HepG2 (cell line): Measurements from ENCODE around the gene SPAG5. TPM values are rescaled to one million over a fixed set of nuclear protein-coding genes. Genes with fewer than 3 reads are reported as not detected.

Source experiments
- ATAC-seq: fragments of 200-7000 bp; cut with Tn5 transposase; 3 replicates; pipeline ENCODE4 v1.9.1; 2020; ENCODE audit warnings: mild to moderate bottlenecking, moderate library complexity
- BruUV-seq: library from RNA; stranded (reverse); fragments of 400-500 nt; replicated peaks from 2 replicates; lab custom pipeline; 2021; lab: Mats Ljungman, UMichigan
- CTCF ChIA-PET: fragments of 300-600 bp; formaldehyde crosslinking; extraction: SDS; loops from one replicate; lab custom pipeline; 2021; ENCODE audit warnings: low total read pairs, inconsistent platforms, low intra/inter-chr PET ratio; lab: Yijun Ruan, JAX
- POLR2A ChIA-PET: fragments of 350-600 bp; sonication (Branson Sonifier 250); formaldehyde crosslinking; loops from one replicate; lab custom pipeline; 2020; ENCODE audit warnings: antibody characterized with exemption, inconsistent platforms; lab: Yijun Ruan, JAX
- DNase-seq: peaks from one replicate; pipeline ENCODE4 v3.0.0-alpha.2; 2015; ENCODE audit warnings: low spot score
- FAIRE-seq: peaks from 3 replicates; lab custom pipeline; 2011; peaks lifted over from hg19 to GRCh38; lab: Jason Lieb, UNC
- H2AFZ ChIP-seq: one replicate; pipeline ENCODE4 v1.6.1; 2011; ENCODE audit warnings: low read length, inconsistent platforms
- H3K27ac ChIP-seq: fragments of 300-600 bp; 3 replicates; pipeline ENCODE4 v1.8.0; 2011; ENCODE audit warnings: mixed run types, mild to moderate bottlenecking, mixed read lengths, low read length, inconsistent platforms; ENCODE audit not compliant: insufficient read depth; ENCODE audit errors: extremely low read length
- H3K27me3 ChIP-seq, 2 experiments: fragments of 200-600 bp in 1 of 2; 2 replicates in 1 of 2; 3 replicates in 1 of 2; pipeline versions ENCODE4 v1.6.0 to v1.8.0; 2011; ENCODE audit warnings: low read length in 2 of 2, mild to moderate bottlenecking in 2 of 2, moderate library complexity in 2 of 2, inconsistent platforms in 1 of 2; ENCODE audit not compliant: insufficient read depth in 2 of 2, control insufficient read depth in 1 of 2
- H3K36me3 ChIP-seq, 2 experiments: fragments of 200-600 bp in 1 of 2; replicated peaks in 1 of 2; 2 replicates in 1 of 2; 3 replicates in 1 of 2; pipeline versions ENCODE4 v1.5.1 to v1.8.0; 2011; ENCODE audit warnings: low read length in 2 of 2, inconsistent platforms in 1 of 2; ENCODE audit not compliant: insufficient read depth in 2 of 2, control insufficient read depth in 1 of 2
- H3K4me1 ChIP-seq: 2 replicates; pipeline ENCODE4 v1.5.1; 2012; ENCODE audit warnings: low read length, inconsistent platforms; ENCODE audit not compliant: insufficient read depth
- H3K4me2 ChIP-seq: 2 replicates; pipeline ENCODE4 v1.6.0; 2011; ENCODE audit warnings: low read depth, low read length, inconsistent platforms
- H3K4me3 ChIP-seq, 3 experiments: fragments of 200-600 bp in 1 of 3; sonication (generic), shearing (Covaris generic) in 1 of 3; replicated peaks in 1 of 3; 2 replicates each; pipeline ENCODE4 v1.5.1; 2011 to 2016; ENCODE audit warnings: low read length in 3 of 3, inconsistent platforms in 2 of 3, low read depth in 2 of 3, mild to moderate bottlenecking in 2 of 3, control low read depth in 1 of 3, mixed read lengths in 1 of 3; ENCODE audit not compliant: insufficient read depth in 1 of 3
- H3K79me2 ChIP-seq: one replicate; pipeline ENCODE4 v1.6.1; 2011; ENCODE audit warnings: low read length, inconsistent platforms; ENCODE audit not compliant: insufficient read depth
- H3K9ac ChIP-seq: 2 replicates; pipeline ENCODE4 v1.6.0; 2011; ENCODE audit warnings: mild to moderate bottlenecking, low read depth, low read length, inconsistent platforms; ENCODE audit not compliant: insufficient read depth
- H3K9me3 ChIP-seq: 2 replicates; pipeline ENCODE4 v1.5.1; 2012; ENCODE audit warnings: mild to moderate bottlenecking, low read length
- H4K20me1 ChIP-seq: 2 replicates; pipeline ENCODE4 v1.6.0; 2011; ENCODE audit warnings: inconsistent platforms, mild to moderate bottlenecking, low read length, moderate library complexity; ENCODE audit not compliant: insufficient read depth
- GATAD1 ChIP-seq: IDR thresholded peaks from 2 replicates; pipeline ENCODE4 v1.6.1; 2016; ENCODE audit warnings: missing genetic modification reagents, missing compliant biosample characterization
- HCFC1 ChIP-seq: fragments of 150-350 bp; IDR thresholded peaks from 2 replicates; pipeline ENCODE4 v1.6.1; 2014; ENCODE audit warnings: low read depth, low read length
- HOXA7 ChIP-seq: sonication (generic); formaldehyde crosslinking; IDR thresholded peaks from 2 replicates; pipeline ENCODE4 v1.8.1; 2022; ENCODE audit warnings: mild to moderate bottlenecking, missing genetic modification reagents, moderate library complexity
- MAFF ChIP-seq: IDR thresholded peaks from 2 replicates; pipeline ENCODE4 v1.6.1; 2011; ENCODE audit warnings: low read depth, low read length, improper control_type of control experiment
- NFKB2 ChIP-seq: sonication (generic); formaldehyde crosslinking; IDR thresholded peaks from 2 replicates; pipeline ENCODE4 v1.4.0; 2020; ENCODE audit warnings: missing genetic modification reagents, borderline replicate concordance
- ZBTB8A ChIP-seq: sonication (generic); formaldehyde crosslinking; IDR thresholded peaks from 2 replicates; pipeline ENCODE4 v1.4.0; 2020; ENCODE audit warnings: mild to moderate bottlenecking, low read depth, missing genetic modification reagents, borderline replicate concordance
- ZFP90 ChIP-seq: sonication (generic); formaldehyde crosslinking; IDR thresholded peaks from 2 replicates; pipeline ENCODE4 v1.8.0; 2022; ENCODE audit warnings: missing genetic modification reagents, mild to moderate bottlenecking, inconsistent platforms, borderline replicate concordance
- ZNF616 ChIP-seq: sonication (generic); formaldehyde crosslinking; IDR thresholded peaks from 2 replicates; pipeline ENCODE4 v1.5.0; 2020; ENCODE audit warnings: low read depth, mild to moderate bottlenecking, missing genetic modification reagents
- ZNF629 ChIP-seq: sonication (generic); formaldehyde crosslinking; conservative IDR thresholded peaks from 2 replicates; pipeline ENCODE4 v1.5.0; 2020; ENCODE audit warnings: missing genetic modification reagents
- ZNF768 ChIP-seq: sonication (generic); formaldehyde crosslinking; IDR thresholded peaks from 2 replicates; pipeline ENCODE4 v1.4.0; 2020; ENCODE audit warnings: missing genetic modification reagents
- ZNF773 ChIP-seq: sonication (generic); formaldehyde crosslinking; IDR thresholded peaks from 2 replicates; pipeline ENCODE4 v1.4.0; 2020; ENCODE audit warnings: missing genetic modification reagents, borderline replicate concordance
- ZNF883 ChIP-seq: sonication (generic); formaldehyde crosslinking; IDR thresholded peaks from 2 replicates; pipeline ENCODE4 v1.5.1; 2020; ENCODE audit warnings: mild to moderate bottlenecking, missing genetic modification reagents; ENCODE audit errors: not compliant biosample characterization
- ZSCAN20 ChIP-seq: sonication (generic); formaldehyde crosslinking; IDR thresholded peaks from 2 replicates; pipeline ENCODE4 v1.4.0; 2020; ENCODE audit warnings: missing genetic modification reagents, mild to moderate bottlenecking, borderline replicate concordance
- ZZZ3 ChIP-seq: sonication (generic); formaldehyde crosslinking; IDR thresholded peaks from 2 replicates; pipeline ENCODE4 v1.4.0; 2020; ENCODE audit warnings: missing genetic modification reagents, mild to moderate bottlenecking, borderline replicate concordance
- WGBS: methylation state at CpG from one replicate; pipeline ENCODE4 v1.1.6; 2017; ENCODE audit warnings: low lambda C conversion rate; 5-methylcytosine and 5-hydroxymethylcytosine counted together
- in situ Hi-C: cut with HindIII; loops from 2 replicates; pipeline ENCODE4 v1.10.0; 2017; ENCODE audit warnings: low pct_unique_long_range_greater_than_20kb; ENCODE audit not compliant: extremely low pct_ligation_motif_present
- intact Hi-C: fragments of 100-400 bp; cut with micrococcal nuclease; formaldehyde crosslinking; loops from one replicate; pipeline ENCODE4 v1.10.0; 2022; ENCODE audit not compliant: unreplicated experiment
- polyA plus RNA-seq, 8 experiments: library from polyadenylated mRNA; depleted of rRNA in 3 of 8; stranded (reverse) in 7 of 8; unstranded in 1 of 8; fragments of >200 nt; fragmentation: Illumina TruSeq in 4 of 8; extraction: Trizol in 4 of 8; gene quantifications; 2 replicates each; pipeline versions ENCODE4 v1.2.1 to v1.2.3, GENCODE V29; 2011 to 2016; ENCODE audit warnings: low read depth in 4 of 8, missing spikeins in 1 of 8, mixed read lengths in 1 of 8; ENCODE audit not compliant: insufficient read depth in 1 of 8
- total RNA-seq, 5 experiments: library from RNA; depleted of rRNA; stranded (reverse); fragments of >200 nt; fragmentation: Illumina TruSeq; extraction: Trizol; gene quantifications; 2 replicates each; pipeline ENCODE4 v1.2.3, GENCODE V29; 2016; ENCODE audit warnings: low read depth in 1 of 5
- TF ChIP-seq, protein P1 (sequence below): conservative IDR thresholded peaks from 2 replicates; pipeline ENCODE4 v1.6.1; 2018; ENCODE audit warnings: missing genetic modification reagents
- TF ChIP-seq, protein P2 (sequence below): sonication (generic); formaldehyde crosslinking; IDR thresholded peaks from 2 replicates; pipeline ENCODE4 v1.5.0; 2020; ENCODE audit warnings: mild to moderate bottlenecking, missing genetic modification reagents
- TF ChIP-seq, protein P3 (sequence below): sonication (generic); formaldehyde crosslinking; IDR thresholded peaks from 2 replicates; pipeline ENCODE4 v1.5.0; 2020; ENCODE audit warnings: mild to moderate bottlenecking, missing genetic modification reagents

The SPAG5 gene
- total and polyA plus RNA-seq, 2 of the 13 experiments (the other 11 are each of a cell fraction or from before 2014, with no cell fraction given), result 41.4 to 98.0 TPM

DNA sequence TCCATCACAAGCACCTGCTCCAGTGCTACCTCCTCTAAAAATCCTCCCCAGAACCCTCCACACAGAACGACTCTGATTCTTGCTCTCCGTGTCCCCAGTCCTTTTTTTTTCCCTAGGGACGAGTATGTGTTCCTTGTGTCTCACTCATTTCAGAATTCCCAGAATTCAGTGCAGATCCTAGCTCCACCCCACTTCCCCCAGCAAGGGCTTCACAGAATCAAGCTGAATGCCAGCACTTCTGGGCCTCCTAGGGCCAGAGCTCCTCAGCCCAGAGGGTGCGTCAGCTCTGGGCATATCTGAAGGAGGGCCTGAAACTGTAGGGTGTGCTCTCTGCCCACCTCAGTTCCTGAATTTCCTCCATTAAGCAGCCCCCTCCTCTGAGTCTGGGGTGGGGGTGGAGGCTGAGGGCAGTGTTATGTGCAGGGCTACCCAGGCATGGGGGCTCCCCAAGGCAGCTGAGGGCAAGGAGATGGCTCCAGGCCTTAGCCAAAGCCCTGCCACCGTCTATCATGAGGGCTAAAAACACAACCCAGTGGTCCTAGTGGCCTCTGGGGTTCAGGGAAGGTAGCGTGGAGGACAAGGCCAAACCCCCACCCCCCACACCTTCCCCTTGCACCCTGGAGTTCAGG lies 52.9 kb downstream of the SPAG5 start (continued):
- no peak for TF ChIP-seq ZFP90 (CRISPR knock-in tag)
- no peak for TF ChIP-seq ZZZ3

DNA sequence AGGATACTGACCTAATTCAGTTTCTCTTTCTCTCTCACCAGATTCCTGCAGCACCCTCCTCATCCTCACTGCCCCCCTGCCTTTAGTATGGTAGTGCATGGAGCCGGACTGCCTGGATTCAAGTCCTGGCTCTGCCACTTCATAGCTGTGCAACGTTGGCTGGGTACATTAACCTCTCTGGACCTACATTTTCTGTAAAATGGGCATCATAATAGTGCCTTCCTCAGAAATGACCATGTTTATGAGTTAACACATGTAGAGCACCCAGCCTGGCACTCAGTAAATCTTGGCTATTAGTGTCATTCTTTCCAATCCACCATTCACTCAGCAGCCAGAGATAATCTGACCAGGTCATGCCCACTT lies 53.7 kb downstream of the SPAG5 start:
- Histone ChIP-seq H4K20me1 (no peaks in the 10 kb centered on the region), H2AFZ (no peak overlapping the region), H3K9ac (no peak overlapping the region), H3K36me3 (no peaks in the 10 kb centered on the region), H3K27me3 (no peaks in the 10 kb centered on the region)
- no peak for DNase-seq
- no peak for ATAC-seq
- no peak for FAIRE-seq
- WGBS, result 35% methylated on average over 2 of the region's 2 CpGs
- CTCF ChIA-PET, result no interaction called here
- intact Hi-C loops, result no loop called here
- TF ChIP-seq HOXA7 (CRISPR knock-in tag) (no peak), ZNF629 (CRISPR knock-in tag) (0 out of 2 replicates have a peak, but pooled peaks have one; percentile 28), HCFC1 (no peak), GATAD1 (CRISPR knock-in tag) (no peak), ZNF616 (no peak), MAFF (no peak), ZSCAN20 (CRISPR knock-in tag) (no peak), ZNF883 (no peak), ZBTB8A (CRISPR knock-in tag) (no peak), NFKB2 (CRISPR knock-in tag) (no peak), ZNF773 (CRISPR knock-in tag) (no peak), ZNF768 (CRISPR knock-in tag) (peak; percentile 68; the same call in 1 of the 2 replicates)
- TF ChIP-seq, protein P1, sequence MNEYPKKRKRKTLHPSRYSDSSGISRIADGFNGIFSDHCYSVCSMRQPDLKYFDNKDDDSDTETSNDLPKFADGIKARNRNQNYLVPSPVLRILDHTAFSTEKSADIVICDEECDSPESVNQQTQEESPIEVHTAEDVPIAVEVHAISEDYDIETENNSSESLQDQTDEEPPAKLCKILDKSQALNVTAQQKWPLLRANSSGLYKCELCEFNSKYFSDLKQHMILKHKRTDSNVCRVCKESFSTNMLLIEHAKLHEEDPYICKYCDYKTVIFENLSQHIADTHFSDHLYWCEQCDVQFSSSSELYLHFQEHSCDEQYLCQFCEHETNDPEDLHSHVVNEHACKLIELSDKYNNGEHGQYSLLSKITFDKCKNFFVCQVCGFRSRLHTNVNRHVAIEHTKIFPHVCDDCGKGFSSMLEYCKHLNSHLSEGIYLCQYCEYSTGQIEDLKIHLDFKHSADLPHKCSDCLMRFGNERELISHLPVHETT (CRISPR knock-in tag), result no peak
- TF ChIP-seq, protein P2, sequence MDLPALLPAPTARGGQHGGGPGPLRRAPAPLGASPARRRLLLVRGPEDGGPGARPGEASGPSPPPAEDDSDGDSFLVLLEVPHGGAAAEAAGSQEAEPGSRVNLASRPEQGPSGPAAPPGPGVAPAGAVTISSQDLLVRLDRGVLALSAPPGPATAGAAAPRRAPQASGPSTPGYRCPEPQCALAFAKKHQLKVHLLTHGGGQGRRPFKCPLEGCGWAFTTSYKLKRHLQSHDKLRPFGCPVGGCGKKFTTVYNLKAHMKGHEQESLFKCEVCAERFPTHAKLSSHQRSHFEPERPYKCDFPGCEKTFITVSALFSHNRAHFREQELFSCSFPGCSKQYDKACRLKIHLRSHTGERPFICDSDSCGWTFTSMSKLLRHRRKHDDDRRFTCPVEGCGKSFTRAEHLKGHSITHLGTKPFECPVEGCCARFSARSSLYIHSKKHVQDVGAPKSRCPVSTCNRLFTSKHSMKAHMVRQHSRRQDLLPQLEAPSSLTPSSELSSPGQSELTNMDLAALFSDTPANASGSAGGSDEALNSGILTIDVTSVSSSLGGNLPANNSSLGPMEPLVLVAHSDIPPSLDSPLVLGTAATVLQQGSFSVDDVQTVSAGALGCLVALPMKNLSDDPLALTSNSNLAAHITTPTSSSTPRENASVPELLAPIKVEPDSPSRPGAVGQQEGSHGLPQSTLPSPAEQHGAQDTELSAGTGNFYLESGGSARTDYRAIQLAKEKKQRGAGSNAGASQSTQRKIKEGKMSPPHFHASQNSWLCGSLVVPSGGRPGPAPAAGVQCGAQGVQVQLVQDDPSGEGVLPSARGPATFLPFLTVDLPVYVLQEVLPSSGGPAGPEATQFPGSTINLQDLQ (CRISPR knock-in tag), result no peak
- TF ChIP-seq, protein P3, sequence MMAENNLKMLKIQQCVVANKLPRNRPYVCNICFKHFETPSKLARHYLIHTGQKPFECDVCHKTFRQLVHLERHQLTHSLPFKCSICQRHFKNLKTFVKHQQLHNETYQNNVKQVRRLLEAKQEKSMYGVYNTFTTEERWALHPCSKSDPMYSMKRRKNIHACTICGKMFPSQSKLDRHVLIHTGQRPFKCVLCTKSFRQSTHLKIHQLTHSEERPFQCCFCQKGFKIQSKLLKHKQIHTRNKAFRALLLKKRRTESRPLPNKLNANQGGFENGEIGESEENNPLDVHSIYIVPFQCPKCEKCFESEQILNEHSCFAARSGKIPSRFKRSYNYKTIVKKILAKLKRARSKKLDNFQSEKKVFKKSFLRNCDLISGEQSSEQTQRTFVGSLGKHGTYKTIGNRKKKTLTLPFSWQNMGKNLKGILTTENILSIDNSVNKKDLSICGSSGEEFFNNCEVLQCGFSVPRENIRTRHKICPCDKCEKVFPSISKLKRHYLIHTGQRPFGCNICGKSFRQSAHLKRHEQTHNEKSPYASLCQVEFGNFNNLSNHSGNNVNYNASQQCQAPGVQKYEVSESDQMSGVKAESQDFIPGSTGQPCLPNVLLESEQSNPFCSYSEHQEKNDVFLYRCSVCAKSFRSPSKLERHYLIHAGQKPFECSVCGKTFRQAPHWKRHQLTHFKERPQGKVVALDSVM, result no peak
- TF ChIP-seq, all 625 proteins: peak for 2
- H3K79me2 ChIP-seq, result no peaks in the 10 kb centered on the region
- in situ Hi-C loops, result no loop called here
- no TSS peak for BruUV-seq
- no peak overlapping the region for H3K4me3 ChIP-seq
- no peak overlapping the region for H3K4me2 ChIP-seq
- POLR2A ChIA-PET, result no interaction called here
- peaks cover 10% of the 10 kb centered on the region; the same call in 1 of the 2 replicates for H3K4me1 ChIP-seq
- no peaks in the 10 kb centered on the region for H3K9me3 ChIP-seq
- H3K27ac ChIP-seq, result no peak overlapping the region
